GM18909 (cell line): Measurements from ENCODE around the gene ATP6V0D1.
A peak's percentile ranks its signal among the peaks of the same experiment; 100 is the strongest.
"Not testable (repeated sequence)": the region's sequence is repeated elsewhere in the genome, so short reads cannot be mapped to it uniquely, and the experiment has no call there.

Source experiments
- ATAC-seq: cut with Tn5 transposase; IDR thresholded peaks from one replicate; pipeline ENCODE4 v1.9.1; 2021; ENCODE audit warnings: mild to moderate bottlenecking; ENCODE audit not compliant: unreplicated experiment, poor library complexity

Gene ATP6V0D1

DNA sequence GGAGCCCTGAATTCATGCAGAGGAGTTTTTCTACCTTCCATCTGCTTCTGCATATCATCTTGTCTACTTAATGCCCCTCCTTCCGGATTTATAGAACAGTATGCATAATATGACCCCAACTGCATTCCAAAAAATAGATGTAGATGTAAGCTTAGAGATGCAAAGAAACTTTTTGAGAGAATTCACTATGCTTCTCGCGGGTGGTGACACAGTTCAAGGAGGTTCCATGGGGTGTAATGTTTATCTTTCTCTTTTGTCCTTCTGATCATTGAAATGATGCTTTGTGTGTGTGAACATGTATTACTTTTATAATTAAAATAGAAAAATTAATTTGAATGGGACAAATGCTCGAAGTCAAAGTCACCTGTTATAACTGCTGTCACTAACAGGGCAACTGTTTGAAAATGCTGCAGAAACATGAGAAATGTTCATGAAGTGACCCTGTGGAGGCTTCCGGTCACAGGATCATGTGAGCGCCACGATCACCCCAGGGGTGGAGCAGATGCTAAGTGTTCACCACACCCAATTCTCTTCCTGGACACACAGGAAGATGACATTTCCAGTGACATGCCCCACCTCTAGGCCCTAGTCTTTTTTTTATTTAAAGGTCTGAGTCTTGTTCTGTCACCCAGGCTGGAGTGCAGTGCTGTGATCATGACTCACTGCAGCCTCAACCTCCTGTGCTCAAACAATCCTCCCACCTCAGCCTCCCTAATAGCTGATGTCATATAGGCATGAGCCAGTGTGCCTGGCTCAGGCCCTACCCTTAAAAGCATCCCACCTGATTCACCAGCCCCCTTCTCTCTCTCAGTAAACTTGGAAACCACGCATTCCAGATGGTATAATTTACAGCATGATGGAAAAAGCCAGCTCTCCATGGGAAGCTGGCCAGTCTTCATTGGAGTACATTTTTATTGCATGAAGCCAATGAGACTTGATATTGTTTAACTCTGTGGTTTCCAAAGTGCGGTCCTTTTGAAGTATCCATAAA is 23.4 kb upstream of the ATP6V0D1 start:
- no peak for ATAC-seq

DNA sequence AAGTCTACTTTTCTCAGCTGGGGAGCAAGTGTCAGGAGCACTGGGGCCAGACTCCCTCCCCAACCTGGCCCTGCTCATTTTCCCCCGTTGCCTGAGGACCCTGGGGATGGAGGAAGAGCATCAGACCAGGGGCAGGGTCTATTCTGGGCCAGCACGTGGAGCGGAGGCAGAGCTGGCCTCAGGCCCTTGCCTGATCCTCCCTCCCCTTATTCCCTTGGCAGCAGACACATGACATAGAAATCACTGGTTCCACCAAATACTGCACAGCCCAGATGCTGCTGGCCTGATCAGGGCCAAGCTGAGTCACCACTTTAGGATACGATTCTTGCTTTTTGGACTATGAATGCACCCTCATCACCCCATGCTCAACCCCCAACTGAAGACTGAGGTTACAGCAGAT is 18.1 kb upstream of the ATP6V0D1 start:
- ATAC-seq = no peak

DNA sequence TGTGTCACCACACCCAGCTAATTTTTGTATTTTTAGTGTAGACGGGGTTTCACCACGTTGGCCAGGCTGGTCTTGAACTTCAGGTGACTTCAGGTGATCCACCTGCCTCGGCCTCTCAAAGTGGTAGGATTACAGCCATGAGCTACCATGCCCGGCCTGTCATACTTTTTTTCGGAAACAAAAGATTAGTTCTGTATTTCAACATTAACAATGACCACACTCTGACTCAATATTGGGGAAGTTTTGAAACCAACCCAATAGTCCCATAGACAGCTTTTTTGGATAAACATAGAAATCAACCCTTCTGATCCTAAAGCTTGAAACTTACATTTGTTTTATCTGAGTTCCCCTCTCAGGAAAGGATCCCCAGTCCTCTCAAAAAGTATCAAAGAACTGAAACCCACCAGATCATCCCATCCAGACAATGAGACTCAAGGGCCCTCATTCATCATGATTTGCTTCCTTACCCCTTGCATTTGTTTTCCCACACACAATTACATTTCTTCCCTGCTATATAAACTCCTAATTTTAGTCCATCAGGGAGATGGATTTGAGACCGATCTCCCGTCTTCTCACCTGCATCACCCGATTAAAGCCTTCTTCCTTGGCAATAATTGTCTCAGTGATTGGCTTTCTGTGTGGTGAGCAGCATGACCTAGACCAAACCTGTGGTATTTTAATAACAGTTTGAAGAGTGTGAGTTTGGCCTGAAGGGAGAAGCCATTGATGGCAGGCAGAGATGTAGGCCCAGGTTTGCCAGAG is 9.6 kb upstream of the ATP6V0D1 start:
- ATAC-seq = no peak

- ATAC-seq = no peak
These were observed 8.6 kb upstream of the ATP6V0D1 start for GRCh38 chr16:67489401-67490083.

- not testable (repeated sequence) for ATAC-seq
These were observed 6.6 kb upstream of the ATP6V0D1 start for GRCh38 chr16:67487561-67487960.

GRCh38 chr16:67486805-67487204 is 5.8 kb upstream of the ATP6V0D1 start:
- ATAC-seq = no peak

DNA sequence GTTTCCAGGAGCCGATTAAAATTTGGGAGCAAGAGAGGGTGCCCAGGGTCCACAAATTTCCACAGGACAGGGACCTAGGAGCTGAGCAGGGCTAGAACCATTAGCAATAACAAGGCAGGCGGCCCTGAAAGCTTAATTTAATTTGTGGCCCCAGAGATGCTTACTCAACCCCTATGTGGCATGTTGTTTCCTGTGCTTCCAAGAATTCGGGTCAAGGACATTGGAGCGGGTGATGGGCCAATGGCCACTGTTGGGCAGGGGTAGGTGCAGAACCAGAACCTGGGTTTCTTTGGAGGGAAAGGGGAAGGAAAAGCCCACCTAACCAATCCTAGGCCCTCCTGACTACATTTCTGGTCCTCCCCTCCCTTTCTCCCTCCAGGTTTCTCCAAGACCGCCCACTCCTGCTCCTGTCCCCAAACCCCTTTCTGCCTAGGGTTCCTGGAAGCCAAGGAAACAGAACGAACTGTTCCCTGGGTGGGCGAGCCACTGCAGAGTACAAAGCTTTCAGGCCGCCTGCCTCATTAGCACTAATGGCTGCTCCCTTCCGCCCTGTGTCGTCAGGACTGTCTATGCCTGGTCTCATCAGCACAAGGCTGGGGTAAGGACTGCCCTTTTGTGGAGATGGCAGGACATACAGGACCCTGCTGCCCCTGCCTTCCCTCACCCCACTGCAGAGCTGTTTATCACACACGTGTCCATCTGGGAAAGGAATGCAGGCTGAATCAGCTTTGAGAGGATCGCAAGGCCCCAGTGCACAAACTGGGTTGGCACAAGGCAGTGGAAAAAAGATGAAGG is 3.0 kb upstream of the ATP6V0D1 start:
- no peak for ATAC-seq

GRCh38 chr16:67483150-67483549 is 2.2 kb upstream of the ATP6V0D1 start, which contains the start of gene AGRP:
TSS of gene AGRP (minus strand) at chr16:67483547. CDS start at chr16:67483398, 149 bp downstream.
- ATAC-seq = no peak

GRCh38 chr16:67482233-67482924 is 1.4 kb upstream of the ATP6V0D1 start:
- no peak for ATAC-seq

GRCh38 chr16:67481561-67482232 is 740 bp upstream of the ATP6V0D1 start:
- peak; percentile 12 for ATAC-seq

DNA sequence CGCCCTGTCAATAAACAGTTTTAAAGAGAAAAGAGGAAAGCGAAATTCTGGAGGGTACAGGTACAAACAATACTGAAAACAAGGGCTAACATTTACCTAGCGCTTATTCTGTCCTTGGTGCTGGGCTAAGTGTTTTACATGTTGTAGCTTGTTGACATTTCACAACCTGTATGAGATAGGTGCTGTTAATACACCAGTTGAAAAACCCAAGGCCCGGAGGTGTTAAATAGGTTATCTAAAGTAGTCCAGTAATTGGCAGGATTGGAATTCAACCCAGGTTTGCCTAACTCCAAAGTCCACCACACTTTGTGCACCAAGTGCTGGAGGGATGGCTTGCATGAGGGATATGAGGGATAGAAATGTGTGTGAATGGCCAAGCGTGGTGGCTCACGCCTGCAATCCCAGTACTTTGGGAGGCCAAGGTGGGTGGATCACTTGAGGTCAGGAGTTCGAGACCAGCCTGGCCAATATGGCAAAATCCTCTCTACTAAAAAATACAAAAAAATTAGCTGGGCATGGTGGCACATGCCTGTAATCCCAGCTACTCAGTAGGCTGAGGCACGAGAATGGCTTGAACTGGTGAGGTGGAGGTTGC is 2.9 kb downstream of the ATP6V0D1 start:
- ATAC-seq = no peak

- no peak for ATAC-seq
These were observed 6.2 kb downstream of the ATP6V0D1 start for GRCh38 chr16:67474551-67475455.

- no peak for ATAC-seq
These were observed 9.1 kb downstream of the ATP6V0D1 start for GRCh38 chr16:67471758-67472384.

- ATAC-seq = no peak
These were observed 10.6 kb downstream of the ATP6V0D1 start for GRCh38 chr16:67470359-67470758.

DNA sequence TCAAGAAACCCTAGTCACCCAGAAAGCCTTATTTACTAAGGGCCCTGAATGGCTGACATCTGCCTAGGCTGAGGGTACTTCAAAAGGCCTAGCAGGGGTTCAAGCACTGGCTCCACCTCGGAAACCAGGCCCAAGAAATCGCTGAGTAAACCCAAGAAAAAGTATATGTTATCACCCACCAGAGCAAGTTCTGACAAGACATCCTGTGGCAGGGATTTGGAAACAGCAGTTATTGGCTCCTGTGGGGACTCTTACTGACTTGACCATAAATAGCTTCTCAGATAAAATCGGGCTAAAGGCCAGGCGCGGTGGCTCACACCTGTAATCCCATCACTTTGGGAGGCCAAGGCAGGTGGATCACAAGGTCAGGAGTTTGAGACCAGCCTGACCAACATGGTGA is 12.2 kb downstream of the ATP6V0D1 start:
- no peak for ATAC-seq

DNA sequence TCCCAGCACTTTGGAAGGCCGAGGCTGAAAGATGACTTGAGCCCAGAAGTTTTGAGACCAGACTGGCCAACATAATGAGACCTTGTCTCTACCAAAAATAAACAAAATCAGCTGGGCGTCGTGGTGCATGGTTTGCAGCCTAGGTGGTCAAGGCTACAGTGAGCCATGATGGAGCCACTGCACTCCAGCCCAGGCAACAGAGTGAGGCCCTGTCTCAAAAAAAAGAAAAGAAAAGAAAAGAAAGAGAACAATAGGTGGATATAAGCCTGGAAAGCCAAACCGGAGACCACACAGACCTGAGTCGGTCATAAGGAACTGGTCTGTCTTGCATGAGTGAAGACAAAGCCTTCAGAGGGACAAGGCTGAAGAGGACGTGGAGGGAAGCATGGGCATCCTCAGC is 14.4 kb downstream of the ATP6V0D1 start:
- ATAC-seq = no peak

DNA sequence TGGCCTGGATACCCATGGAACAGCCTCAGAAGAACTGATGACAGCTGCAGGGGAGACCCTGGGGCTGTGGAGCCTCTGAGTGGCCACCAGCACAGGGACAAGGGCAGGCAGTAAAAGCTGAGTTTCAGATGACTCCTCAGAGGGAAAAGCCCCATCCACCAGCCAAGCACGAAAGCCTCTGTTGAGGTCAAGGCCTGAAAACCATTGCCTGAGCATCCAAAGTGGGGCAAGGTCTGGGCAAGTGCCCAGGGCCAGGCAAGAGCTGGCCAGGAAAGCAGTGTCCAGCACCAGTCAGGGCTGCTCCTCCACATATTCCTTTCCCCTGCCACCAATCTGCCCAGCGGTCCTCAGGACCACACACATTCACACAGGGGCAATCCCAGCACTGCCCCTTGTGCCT is 16.4 kb downstream of the ATP6V0D1 start:
- no peak for ATAC-seq
